Muscle layer of duodenum (tissue), 2 donors: ENCODE results near the gene COL19A1.

Source experiments
- H3K27ac ChIP-seq: one replicate; pipeline ENCODE4 v1.7.0; 2013; ENCODE audit warnings: mild to moderate bottlenecking, low read length
- H3K27me3 ChIP-seq: one replicate; pipeline ENCODE4 v1.7.0; 2013; ENCODE audit warnings: low read depth, mild to moderate bottlenecking, control low read depth, low read length
- H3K36me3 ChIP-seq, 2 donors: one replicate each; pipeline ENCODE4 v1.7.0; 2013; ENCODE audit warnings: low read length in 2 of 2, control low read depth in 1 of 2, mild to moderate bottlenecking in 1 of 2; ENCODE audit not compliant: insufficient read depth in 2 of 2, control insufficient read depth in 1 of 2
- H3K4me1 ChIP-seq, 2 donors: one replicate each; pipeline ENCODE4 v1.7.0; 2013; ENCODE audit warnings: low read length in 2 of 2, mild to moderate bottlenecking in 2 of 2, control low read depth in 1 of 2, moderate library complexity in 1 of 2; ENCODE audit not compliant: insufficient read depth in 2 of 2, control insufficient read depth in 1 of 2
- H3K4me3 ChIP-seq, 2 donors: one replicate each; pipeline ENCODE4 v1.7.0; 2013; ENCODE audit warnings: low read length in 2 of 2, low read depth in 1 of 2, mild to moderate bottlenecking in 1 of 2
- H3K9me3 ChIP-seq, 2 donors: one replicate each; pipeline ENCODE4 v1.7.0; 2013; ENCODE audit warnings: low read length in 2 of 2, control low read depth in 1 of 2, mild to moderate bottlenecking in 1 of 2; ENCODE audit not compliant: control insufficient read depth in 1 of 2
- donor health status: healthy.

The COL19A1 gene

GRCh38 chr6:69866770-69867638 is 648 bp downstream of the COL19A1 start:
- no peaks in the 10 kb centered on the region for H3K4me1 ChIP-seq
- H3K9me3 ChIP-seq = no peaks in the 10 kb centered on the region
- no peaks in the 10 kb centered on the region for H3K27me3 ChIP-seq
- peak overlapping the region; percentile 65 to 77 for H3K4me3 ChIP-seq
- H3K36me3 ChIP-seq = no peaks in the 10 kb centered on the region
- no peak overlapping the region for H3K27ac ChIP-seq

DNA sequence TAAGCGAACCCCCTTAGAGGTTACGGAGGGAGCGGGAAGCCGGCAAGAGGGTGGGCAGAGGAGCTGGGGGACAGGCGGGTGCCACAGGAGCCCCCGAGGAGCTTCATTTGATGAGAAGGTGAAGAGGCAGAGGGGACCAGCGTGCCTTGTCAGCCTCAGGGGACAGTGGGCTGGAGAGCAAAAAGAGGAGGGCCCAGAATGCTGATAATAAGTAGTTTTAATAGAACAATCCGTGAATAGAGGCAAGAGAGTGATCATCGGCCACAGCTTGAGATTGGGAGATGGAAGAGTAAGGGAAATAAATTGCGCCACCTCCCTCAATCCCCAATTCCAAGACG is 1.3 kb downstream of the COL19A1 start:
- H3K27ac ChIP-seq = no peak overlapping the region
- H3K27me3 ChIP-seq = no peaks in the 10 kb centered on the region

GRCh38 chr6:69868252-69868804 is 2.0 kb downstream of the COL19A1 start:
- no peaks in the 10 kb centered on the region for H3K27me3 ChIP-seq
- H3K36me3 ChIP-seq = no peaks in the 10 kb centered on the region
- no peak overlapping the region for H3K27ac ChIP-seq
- no peaks in the 10 kb centered on the region for H3K4me1 ChIP-seq
- H3K9me3 ChIP-seq = no peaks in the 10 kb centered on the region
- no peak overlapping the region for H3K4me3 ChIP-seq

More for the DNA sequence above, 1.3 kb downstream of the COL19A1 start:
- H3K4me3 ChIP-seq = peak overlapping the region; percentile 55 to 77
- H3K36me3 ChIP-seq = no peaks in the 10 kb centered on the region
- H3K9me3 ChIP-seq = no peaks in the 10 kb centered on the region
- H3K4me1 ChIP-seq = no peaks in the 10 kb centered on the region

GRCh38 chr6:69868961-69869360 is 2.6 kb downstream of the COL19A1 start:
- H3K4me3 ChIP-seq = no peak overlapping the region
- H3K27ac ChIP-seq = no peak overlapping the region
- no peaks in the 10 kb centered on the region for H3K4me1 ChIP-seq
- H3K27me3 ChIP-seq = no peaks in the 10 kb centered on the region
- H3K9me3 ChIP-seq = no peaks in the 10 kb centered on the region
- no peaks in the 10 kb centered on the region for H3K36me3 ChIP-seq

GRCh38 chr6:69871107-69871506 is 4.8 kb downstream of the COL19A1 start:
- H3K4me3 ChIP-seq = no peak overlapping the region
- no peak overlapping the region for H3K27ac ChIP-seq
- no peaks in the 10 kb centered on the region for H3K36me3 ChIP-seq
- no peaks in the 10 kb centered on the region for H3K4me1 ChIP-seq
- no peaks in the 10 kb centered on the region for H3K9me3 ChIP-seq
- no peaks in the 10 kb centered on the region for H3K27me3 ChIP-seq

DNA sequence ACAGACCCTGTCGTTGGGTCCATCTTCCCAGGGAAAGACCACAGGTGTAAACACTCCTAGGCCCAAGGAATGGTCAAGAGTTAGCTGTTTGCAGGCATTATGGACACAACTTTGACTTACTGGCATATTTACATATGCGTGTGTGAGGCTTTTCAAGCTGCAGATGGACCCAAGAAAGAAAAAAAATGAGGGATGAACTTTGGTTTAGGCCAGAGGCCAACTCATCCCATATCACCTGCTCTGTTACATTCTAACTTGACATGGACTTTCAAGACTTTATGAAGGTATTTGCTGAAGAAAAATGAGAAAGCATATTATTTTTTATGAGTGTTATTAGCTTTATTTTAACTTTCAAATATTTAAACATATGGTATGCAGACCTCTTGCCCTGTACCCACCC is 6.9 kb downstream of the COL19A1 start:
- H3K27ac ChIP-seq = no peak overlapping the region
- no peaks in the 10 kb centered on the region for H3K36me3 ChIP-seq
- no peaks in the 10 kb centered on the region for H3K4me1 ChIP-seq
- no peak overlapping the region for H3K4me3 ChIP-seq
- no peaks in the 10 kb centered on the region for H3K9me3 ChIP-seq
- no peaks in the 10 kb centered on the region for H3K27me3 ChIP-seq

DNA sequence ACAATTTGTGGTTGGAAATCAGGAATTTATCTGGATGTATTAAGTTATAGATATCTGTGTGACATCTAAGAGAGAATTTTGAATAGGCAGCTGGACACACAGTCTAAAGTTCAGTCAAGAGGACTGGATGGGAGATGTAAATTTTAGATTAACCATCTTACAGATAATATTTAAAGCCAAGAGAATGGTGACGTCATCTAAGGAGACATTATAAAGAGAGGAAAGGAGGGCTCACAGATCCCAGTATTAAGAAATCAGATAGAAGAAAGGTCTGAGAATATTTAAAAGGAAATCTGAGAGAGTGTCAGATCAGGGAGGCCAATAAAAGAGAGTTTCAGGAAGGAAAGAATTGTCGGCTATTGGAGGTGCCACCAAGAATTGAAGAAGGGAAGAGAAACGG is 9.4 kb downstream of the COL19A1 start:
- H3K4me1 ChIP-seq = no peaks in the 10 kb centered on the region
- H3K9me3 ChIP-seq = no peaks in the 10 kb centered on the region
- H3K27me3 ChIP-seq = no peaks in the 10 kb centered on the region
- no peak overlapping the region for H3K27ac ChIP-seq
- H3K4me3 ChIP-seq = no peak overlapping the region
- no peaks in the 10 kb centered on the region for H3K36me3 ChIP-seq

GRCh38 chr6:69878795-69879194 is 12.4 kb downstream of the COL19A1 start:
- Histone ChIP-seq H3K4me3 (no peak overlapping the region), H3K27me3 (no peaks in the 10 kb centered on the region), H3K4me1 (no peaks in the 10 kb centered on the region), H3K36me3 (no peaks in the 10 kb centered on the region), H3K9me3 (no peaks in the 10 kb centered on the region), H3K27ac (no peak overlapping the region)

DNA sequence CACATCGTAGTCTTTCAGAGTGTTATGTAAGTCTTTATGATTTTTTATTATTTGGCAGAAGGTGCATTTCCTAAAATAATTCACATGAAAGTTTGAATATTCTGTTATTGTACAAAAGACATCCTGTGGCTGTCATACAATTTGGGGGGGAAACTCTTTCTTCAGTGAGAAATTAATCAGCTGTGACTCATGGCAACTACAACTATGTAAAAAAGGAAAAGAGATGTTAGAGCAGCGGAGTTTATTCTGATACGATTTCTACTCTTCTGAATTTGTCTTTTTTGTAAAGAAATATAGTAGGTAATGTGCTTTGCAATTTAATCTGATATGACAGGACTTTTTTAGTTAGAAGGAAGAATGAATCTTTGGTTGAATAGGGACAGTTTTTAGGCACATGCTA is 14.2 kb downstream of the COL19A1 start:
- Histone ChIP-seq H3K4me1 (no peaks in the 10 kb centered on the region), H3K36me3 (no peaks in the 10 kb centered on the region), H3K27ac (no peak overlapping the region), H3K4me3 (no peak overlapping the region), H3K27me3 (no peaks in the 10 kb centered on the region), H3K9me3 (no peaks in the 10 kb centered on the region)

- Histone ChIP-seq H3K4me3 (no peak overlapping the region), H3K36me3 (no peaks in the 10 kb centered on the region), H3K9me3 (no peaks in the 10 kb centered on the region), H3K27me3 (no peaks in the 10 kb centered on the region), H3K27ac (no peak overlapping the region), H3K4me1 (no peaks in the 10 kb centered on the region)
Observed at GRCh38 chr6:69881322-69882151, 15.2 kb downstream of the COL19A1 start.

DNA sequence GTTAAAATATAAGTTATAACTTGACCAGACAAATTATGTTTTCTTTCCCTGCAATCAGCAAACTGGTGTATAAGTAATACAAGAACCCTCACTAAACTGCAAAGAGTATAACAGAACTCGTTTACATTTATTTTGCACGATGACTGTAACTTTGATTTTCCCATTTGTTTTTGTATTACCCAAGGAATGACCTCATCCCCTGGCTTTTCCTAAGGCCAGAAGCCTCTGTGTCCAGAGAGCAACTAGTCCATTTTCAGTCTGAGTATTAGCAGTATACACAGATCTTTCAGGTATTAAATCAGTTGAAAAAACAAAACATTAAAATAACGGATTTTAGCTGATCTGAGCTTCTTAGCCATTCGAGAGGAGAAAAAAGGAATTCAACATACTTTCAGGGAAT is 17.2 kb downstream of the COL19A1 start:
- Histone ChIP-seq H3K27me3 (no peaks in the 10 kb centered on the region), H3K27ac (no peak overlapping the region)

More for the DNA sequence above, 17.2 kb downstream of the COL19A1 start:
- Histone ChIP-seq H3K9me3 (no peaks in the 10 kb centered on the region), H3K4me3 (no peak overlapping the region), H3K36me3 (no peaks in the 10 kb centered on the region), H3K4me1 (no peaks in the 10 kb centered on the region)
